ENCODE measurements around the gene PARD3B.

The PARD3B gene

DNA sequence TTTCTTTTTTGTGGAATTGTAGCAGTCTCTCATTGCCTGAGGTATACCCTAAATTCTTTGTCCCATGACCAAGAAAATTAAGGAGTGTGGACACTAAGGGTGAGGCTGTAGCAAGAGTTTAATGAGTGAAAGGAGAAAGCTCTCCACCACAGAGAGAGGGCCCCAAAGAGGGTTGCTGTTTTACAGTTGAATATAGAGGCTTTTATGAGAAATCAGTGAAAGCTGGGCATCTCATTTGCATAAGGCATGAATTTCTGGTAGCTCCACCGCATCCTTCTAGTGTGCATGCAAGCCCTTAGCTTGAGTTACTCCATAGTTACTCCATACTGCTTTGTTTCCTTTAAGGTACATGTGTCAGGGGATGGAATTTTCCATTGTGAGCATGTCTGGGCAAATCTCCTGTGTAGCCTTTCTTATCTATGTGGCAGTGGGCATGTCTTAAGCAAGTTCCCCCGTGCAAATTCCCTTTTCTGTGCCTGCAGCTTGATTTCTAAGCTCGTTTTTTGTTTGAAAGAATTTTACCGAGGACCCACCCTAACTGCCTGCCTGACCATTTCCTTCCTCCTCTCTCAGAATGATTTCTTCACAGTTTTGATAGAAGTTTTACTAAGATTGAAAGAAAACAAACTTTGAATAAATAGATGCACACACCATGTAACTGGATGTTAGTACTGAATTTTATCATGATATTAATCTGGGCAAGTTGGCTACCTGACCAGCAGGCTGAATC, 218.9 kb downstream of the PARD3B start:
- no peak for DNase-seq (ENCODE audit: low read depth)

DNA sequence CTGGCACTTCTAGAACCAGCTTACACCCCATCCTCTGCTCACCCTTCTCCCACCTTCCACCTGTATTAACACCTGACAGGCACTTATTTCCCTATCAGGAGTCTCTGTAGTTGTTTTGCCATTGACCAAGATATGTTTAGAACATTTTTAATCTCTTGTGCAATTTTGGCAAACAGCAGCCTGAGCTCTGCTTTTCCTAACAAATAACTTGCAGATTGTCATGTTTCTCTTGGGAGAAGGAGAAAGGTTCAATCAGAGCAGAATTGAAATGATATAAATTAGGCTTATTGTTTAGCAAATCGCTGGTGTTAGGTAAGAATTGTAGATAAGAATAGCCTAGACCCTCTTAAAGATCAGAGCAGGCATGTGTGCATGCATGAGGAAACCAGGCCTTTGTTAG, 225.5 kb downstream of the PARD3B start:
- DNase-seq (ENCODE audit: low read depth): no peak

DNA sequence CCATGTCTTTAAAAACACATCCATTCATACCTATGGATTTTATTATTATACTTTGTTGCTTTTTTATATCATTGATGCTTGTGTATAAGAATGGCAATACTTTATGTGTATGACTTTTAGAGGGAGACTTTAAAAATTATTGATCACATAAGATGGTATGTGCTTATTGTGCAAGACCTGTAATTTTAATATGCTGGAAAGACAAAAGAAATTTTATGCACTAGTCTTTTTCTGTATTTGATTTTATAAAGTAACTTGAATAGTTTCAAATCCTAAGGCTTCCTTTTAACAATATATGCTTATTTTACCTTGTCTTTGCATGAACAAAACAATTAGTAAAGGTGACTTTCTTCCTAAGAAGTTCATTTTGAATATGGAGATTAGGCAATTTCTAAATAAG, 226.4 kb downstream of the PARD3B start:
- DNase-seq (ENCODE audit: low read depth): no peak

DNA sequence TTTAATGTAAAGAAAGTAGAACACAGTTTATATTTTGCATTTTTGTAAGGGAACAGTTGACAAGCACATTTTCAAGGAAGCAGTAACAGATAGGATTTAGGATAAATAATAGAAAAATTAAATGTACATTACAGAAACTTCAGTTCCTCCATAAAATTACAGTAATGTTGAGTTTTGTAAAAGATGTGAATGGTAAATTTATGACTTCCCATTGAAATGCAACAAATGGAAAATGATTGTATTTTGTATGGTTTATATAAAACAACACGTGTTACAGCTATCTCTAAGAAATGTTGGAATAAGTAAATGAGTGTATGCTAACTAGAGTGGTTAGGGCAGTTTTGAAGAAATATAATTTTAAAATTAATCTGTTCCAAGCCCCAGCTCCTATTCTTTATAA, 227.3 kb downstream of the PARD3B start:
- DNase-seq (ENCODE audit: low read depth): no peak

DNA sequence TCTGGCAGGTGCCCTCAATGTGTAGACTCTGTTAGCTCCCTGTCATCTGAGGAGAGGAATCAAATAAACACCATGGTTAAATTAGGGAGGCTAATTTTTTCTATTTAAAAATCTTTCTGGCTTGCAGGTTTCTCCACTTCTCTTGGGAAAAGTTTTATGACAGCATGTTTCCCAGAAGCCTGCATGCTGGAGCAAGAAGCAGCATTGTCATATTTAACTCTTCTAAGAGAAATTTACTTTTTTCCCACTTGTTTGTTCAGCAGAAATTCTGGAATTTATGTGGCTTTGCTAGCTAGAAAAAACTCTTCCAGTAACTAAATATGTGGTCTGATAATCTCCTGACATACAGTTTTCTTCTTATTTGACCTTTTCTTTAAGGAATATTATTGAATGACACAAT, 230.5 kb downstream of the PARD3B start:
- no peak for DNase-seq (ENCODE audit: low read depth)

DNA sequence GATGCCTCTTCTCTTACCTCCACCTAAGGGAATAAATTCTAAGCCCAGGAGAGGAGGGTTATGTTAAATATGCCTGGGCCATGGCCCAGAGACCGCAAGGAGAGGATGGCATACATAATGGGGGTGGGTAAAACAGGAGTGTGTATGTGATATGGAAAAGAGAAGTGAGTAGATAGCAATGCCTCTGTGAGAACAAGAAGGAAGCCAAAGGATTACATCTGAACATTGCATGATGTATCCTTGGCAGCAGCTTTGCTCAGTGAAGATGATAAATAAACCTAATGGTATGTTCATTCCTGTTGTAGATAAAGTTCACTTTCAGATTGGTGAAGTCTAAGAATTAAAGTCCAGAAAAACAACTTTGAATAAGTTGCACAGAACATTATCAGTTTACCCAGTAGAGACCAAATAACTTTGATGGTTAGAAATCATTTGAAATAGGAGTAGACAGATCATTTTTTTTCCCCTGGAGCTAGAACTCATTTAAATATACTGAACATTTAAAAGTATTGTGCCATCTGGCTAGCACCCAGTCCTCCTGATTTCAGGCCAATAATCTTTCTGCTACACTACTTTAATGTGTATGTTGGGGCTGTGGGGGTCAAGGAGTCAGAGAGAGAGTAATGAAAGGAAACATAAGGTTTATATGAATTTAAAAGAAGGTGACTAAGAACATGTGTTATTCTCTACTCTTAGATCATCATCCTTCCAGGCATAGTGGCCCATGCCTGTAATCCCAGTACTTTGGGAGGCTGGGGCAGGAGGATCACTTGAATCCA, 231.7 kb downstream of the PARD3B start:
- no peak for DNase-seq (ENCODE audit: low read depth)

DNA sequence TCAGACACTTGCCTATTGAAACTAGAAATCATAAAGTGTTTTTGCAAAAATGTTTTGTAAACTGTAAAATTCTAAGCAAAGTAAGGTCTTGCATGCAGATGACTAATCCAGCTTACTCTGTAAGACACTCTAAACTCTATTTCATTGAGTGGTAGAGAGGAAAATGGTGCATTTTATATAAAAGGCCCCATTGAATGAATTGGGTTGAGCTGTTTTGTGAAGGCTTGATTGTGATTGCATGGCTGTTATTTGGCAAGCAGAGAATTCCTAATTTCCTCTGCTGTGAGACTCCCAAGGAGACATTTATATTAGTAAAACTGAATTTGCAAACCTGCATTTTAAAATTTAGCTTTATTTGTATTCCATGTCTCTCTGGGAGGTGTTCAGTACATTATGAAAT, 234.5 kb downstream of the PARD3B start:
- DNase-seq (ENCODE audit: low read depth): no peak

DNA sequence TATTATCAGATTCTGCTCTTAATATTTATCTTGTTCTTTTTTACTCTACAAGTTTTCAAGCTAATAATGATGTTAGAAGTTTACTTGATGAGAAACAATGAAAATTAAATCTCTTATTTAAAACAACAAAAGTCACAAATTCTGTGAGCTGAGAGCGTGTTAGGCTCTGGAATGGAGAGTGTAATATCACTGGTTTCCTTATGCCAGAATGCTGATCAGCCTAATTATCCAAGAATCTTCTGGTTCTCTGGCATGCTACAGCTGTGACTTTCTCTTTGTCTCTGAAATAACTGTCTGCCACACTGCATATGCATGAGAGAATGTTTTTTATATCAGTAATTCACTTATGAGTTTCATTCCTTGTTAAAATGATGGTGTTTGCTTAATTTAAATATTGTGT, 236.7 kb downstream of the PARD3B start:
- DNase-seq (ENCODE audit: low read depth): no peak

DNA sequence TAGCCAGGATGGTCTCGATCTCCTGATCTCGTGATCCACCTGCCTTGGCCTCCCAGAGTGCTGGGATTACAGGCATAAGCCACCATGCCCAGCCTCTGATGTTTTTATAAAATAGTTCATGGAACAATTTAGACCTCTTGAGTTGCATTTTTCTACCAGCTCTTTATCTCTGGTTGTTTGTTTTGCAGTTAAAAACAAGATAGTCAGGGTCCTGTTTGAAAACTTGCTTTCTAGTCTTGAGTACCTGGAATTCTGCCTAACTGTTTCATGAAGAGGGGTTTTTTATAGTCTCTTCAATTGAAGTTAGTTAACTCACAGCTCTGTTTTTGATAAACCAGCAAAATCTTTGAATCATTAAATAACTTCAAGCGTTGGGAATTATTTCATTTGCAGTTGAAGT, 244.8 kb downstream of the PARD3B start:
- no peak for DNase-seq (ENCODE audit: low read depth)

DNA sequence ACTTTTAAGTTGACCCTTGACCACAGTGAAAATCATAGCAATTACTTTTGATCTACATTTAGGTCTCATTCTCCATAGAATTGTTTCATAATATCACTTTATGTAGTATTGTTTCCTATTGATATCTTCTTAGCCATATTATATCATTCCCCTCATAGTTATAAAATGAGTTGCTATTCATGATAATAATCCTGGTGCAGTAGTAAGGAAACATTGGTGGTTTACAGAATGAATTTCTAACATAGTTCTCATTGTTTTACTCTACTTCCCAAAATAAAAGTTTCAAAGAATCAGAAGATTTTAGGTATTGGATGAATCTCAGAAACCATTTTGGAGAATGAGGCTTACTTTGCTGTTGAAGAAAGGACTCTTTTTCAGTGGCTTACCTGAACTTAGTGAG, 246.0 kb downstream of the PARD3B start:
- DNase-seq (ENCODE audit: low read depth): no peak

DNA sequence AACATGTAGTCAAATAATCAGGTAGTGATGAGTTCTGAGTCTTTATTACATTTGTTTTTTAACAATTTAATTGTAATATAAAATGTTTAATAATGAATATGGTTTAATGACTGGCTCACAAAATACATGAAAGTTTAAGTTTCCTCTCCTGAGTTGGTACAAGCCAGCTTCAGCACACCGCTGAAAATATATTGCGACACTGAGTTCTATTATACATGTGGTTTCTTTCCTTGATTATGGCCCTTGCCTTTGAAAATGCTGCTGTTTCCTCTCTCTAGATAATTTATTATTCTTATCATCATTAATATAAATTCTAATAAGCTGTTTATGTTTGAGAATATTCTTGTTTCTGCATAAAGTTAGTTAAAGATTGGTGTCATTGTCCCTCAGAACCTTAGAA, 249.3 kb downstream of the PARD3B start:
- no peak for DNase-seq (ENCODE audit: low read depth)

DNA sequence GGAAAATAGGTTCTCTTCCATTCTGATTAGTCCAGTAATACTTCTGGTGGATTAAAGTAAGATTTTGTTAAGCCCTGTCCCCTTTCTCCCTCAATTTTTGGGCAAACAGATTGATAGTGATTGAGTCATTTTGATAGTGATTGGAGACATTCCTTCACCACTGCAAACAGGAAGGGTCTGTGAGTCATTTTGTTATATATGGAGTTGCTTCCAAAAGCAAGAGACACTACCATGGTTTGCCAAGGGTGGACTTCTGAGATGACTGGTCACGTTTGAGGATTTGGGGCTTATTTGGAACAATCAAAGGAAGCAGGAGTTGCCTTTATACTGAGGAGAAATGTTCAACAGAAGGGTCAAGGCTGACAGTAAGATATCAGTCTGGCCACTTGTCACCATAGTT, 249.9 kb downstream of the PARD3B start:
- no peak for DNase-seq (ENCODE audit: low read depth)

DNA sequence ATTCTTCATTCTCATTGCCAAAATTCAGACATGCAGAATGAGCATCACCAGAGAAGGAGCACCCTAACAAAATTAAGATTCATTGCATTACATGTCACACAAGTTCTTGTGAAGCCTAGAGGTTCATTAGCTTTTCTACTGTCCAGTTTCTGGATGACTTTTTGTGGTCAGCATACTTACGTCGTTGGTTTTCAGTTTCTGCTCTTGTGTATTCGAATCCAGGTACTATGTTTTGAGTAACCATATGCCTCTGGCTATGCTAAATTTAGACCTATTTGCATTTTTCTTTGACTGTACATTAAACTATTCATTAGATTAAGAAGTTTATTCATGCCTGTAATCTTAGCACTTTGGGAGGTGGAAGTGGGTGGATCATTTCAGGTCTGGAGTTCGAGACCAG, 251.3 kb downstream of the PARD3B start:
- DNase-seq (ENCODE audit: low read depth): no peak

DNA sequence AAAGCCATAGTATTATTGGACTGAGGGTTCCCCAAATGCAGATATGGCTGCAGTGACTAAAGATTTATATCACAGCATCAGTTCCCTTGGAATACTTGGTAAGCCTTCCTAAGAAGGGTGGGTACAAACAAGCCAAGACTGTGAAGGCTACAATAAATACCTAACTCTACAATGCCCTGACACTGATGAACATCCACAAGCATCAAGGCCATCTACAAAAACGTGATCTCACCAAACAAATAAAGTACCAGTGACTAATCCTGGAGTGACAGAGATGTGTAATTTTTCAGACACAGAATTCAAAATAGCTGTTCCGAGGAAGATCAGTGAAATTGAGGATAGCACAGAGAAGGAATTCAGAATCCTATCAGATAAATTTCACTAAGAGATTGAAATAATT, 254.5 kb downstream of the PARD3B start:
- DNase-seq (ENCODE audit: low read depth): no peak

DNA sequence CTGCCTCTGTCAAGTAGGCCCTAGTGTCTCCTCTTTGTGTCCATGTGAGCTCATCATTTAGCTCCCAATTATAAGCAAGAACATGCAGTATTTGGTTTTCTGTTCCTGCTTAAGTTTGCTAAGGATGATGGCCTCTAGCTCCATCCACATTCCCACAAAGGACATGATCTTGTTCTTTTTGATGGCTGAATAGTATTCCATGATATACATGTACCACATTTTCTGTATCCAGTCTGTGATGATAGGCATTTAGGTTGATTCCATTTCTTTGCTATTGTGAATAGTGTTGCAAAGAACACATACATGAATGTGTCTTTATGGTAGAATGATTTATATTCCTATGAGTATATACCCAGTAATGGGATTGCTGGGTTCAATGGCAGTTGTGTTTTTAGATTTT, 263.2 kb downstream of the PARD3B start:
- DNase-seq (ENCODE audit: low read depth): no peak

DNA sequence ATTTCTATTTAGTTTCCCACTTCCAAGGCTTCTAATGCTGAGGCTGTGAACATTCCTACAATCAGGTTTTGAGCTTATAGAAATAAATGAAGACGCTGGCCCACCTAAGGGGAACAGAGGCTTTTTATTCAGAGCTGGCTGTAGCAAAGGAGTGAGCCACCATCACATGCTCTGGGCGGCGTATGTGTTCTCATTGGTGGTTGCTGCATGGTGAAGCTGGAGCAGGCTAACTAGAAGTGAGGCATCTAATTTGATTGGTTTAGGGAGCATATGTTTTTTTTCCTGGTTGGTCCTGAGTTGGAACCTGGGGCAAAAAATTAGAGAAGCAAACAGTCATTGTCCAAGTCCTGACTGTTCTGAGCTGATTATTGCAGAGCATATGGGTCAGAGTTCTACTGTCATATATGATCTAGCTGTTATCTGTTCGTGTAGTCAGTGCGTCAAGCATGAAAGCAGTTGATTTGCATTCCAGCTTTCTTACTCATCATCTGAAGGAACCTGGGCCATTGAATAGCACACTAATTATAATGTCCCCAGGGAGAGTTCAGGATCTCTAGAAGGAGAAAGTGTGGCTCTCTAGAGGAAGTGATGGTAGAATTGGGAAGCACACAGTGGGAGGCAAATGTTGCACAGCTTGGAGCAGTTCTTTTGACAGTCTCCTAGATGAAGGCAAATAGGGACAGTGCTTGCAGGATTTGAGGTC, 279.6 kb downstream of the PARD3B start:
- no peak for DNase-seq (ENCODE audit: low read depth)

DNA sequence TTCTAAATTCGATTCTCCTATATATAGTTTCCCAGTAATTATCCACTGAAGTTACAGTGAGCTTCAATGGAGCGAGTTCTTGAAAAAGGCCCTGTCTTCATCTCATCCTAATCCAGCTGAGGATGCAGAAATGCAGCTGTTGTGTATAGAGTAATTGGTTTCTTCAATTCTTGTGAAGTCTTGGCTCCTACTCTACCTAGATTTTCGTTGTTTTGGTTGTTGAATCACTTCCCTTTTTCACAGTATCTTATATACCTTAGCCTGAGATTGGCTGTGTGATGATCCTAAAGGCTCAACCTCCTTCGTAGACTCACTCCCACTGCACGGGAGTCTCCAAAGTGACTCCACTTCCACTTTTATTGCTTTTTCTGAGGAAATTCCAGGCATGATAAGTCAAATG, 280.4 kb downstream of the PARD3B start:
- no peak for DNase-seq (ENCODE audit: low read depth)

DNA sequence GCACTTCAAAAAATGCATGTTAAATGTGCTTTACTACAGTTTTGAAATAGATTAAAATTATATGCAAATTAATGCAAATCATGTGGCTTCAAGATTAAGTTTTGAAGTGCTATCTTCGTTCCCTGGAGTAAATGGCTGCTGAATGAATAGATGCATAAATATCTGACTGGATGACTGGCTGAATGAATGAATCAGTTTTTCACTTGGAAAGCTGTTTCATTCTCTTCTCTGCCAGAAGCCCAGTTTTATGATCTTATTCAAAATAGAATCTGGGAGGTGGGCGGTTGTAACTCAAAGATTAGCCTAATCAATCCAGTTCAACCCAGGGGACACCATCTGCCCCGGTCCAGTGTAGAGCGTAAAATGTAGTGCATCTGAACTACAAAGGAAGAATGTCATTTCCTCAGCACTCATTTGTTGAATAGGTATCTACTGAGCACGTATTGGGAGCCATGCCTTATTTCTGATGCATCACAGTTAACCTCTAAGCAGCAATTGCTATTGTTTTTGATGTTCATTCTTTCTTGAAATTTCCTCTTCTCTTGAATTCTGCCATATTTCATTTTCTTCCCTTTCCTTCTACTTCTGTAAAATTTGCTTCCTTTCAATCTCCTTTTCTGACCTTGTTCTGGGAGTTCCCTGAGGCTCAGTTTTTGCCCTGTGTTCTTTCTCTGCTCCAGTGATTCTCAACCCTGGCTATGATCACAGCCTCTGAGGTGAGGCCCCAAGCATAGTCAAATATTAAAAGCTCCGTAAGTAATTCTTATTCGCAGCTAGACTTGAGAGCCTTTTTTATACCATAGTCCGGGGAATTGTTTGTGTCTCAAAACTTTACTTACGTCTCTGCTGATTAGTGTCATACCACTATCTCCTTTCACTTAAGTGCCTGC, 282.7 kb downstream of the PARD3B start:
- DNase-seq (ENCODE audit: low read depth): no peak

DNA sequence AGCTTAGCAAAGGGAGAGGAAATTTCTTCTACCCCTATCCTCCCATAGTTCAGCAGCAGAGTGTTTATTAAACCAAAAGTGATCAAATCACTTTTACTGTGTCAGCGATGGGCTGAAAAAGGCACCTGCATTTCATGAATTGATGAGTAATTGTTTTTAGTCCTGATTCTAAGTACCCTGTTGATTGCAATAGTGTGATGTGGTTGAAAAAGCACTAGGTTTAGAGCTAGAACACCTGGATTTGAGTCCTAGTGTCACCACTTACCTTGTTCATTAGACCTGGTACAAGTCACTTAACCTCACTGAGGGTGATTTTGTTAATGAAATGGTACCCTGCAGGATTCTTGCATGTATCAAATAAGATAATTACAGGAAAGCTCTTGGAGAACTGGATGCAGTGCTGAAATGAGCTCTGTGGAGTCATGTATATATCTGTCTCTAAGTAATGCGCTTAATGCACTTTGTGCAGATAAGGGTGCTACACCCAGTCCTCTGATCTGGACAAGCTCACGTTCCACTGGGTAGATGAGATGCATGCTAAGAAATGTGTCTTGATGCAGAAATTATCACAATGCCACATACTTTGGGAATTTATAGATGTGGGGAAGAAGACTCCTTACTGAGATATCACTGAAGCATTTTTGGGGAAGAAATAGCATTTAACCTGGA, 289.6 kb downstream of the PARD3B start:
- no peak for DNase-seq (ENCODE audit: low read depth)

DNA sequence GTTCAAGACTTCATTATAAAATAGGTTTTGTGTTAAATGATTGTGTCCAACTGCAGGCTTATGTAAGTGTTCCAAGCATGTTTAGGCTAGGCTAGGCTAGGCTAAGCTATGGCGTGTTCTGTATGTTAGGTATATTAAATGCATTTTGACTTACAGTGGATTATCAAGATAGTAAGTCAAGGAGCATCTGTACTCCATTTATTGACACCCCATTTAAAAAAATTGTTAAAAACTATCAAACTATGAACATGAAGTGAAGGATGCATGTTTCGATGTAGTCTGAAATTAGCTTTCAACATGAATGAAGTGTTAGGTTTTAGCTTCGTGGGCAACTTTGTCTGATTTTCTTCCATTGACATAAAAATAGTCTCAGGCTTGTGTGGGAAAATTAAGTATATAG, 290.5 kb downstream of the PARD3B start:
- no peak for DNase-seq (ENCODE audit: low read depth)

DNA sequence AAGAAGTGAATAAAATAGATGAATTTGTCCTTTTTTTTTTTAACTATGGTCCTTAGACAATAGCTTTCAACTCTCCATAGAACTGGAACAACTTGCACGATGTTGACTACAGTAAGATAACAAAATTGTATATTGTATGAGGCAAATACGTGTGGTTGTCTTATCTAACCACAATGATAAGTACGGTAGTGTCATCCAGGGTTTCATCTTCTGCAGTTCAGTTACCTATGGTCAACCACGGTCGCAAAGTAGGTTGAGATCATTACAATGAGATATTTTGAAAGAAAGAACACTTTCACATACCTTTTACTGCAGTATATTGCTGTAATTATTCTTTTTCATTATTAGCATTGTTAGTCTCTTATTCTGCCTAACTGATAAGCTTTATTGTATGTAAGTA, 295.2 kb downstream of the PARD3B start:
- no peak for DNase-seq (ENCODE audit: low read depth)

DNA sequence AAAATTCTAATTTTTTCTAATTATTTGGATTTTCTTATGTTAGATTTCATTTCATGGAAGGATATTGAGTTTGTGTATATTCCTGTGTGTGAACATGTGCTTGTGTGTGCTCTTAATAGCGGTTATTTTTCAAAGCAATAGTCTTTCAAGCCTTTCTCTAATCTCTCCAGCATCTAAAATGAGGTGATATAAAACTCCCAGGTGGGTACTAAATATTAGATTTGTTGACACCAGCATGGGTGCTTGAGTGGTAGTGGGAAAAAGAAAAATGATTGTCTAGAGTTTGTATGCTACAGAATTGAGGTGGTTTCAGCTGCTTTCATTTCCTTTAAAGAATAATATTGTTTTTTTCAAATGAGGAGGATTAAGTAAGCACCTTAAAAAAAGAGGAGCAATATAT, 296.8 kb downstream of the PARD3B start:
- no peak for DNase-seq (ENCODE audit: low read depth)
